Neural crest cell (in vitro differentiated cells): ENCODE results near the gene LRRC36. TPM values are rescaled to one million over a fixed set of nuclear protein-coding genes. Genes with fewer than 3 reads are reported as not detected.
A peak's percentile ranks its signal among the peaks of the same experiment; 100 is the strongest.

Source experiments
- DNase-seq: peaks from one replicate; pipeline ENCODE4 v3.0.0; 2021; ENCODE audit warnings: low read depth, mixed read lengths, low spot score
- H3K27ac Mint-ChIP-seq: one replicate; pipeline ENCODE4 v1.8.0; 2021; ENCODE audit warnings: mild to moderate bottlenecking, mixed read lengths; ENCODE audit not compliant: unreplicated experiment
- H3K27me3 Mint-ChIP-seq: 2 replicates; pipeline ENCODE4 v1.8.0; 2021; ENCODE audit warnings: low read depth, mild to moderate bottlenecking, mixed read lengths
- H3K36me3 Mint-ChIP-seq: 2 replicates; pipeline ENCODE4 v1.8.0; 2021; ENCODE audit warnings: low read depth, mild to moderate bottlenecking, mixed read lengths
- H3K4me1 Mint-ChIP-seq: 2 replicates; pipeline ENCODE4 v1.8.0; 2021; ENCODE audit warnings: mixed read lengths
- H3K4me3 Mint-ChIP-seq: one replicate; pipeline ENCODE4 v1.8.0; 2021; ENCODE audit warnings: mild to moderate bottlenecking, mixed read lengths
- H3K9me3 Mint-ChIP-seq: 2 replicates; pipeline ENCODE4 v1.8.0; 2021; ENCODE audit warnings: mixed read lengths
- CTCF ChIP-seq: fragments of 200-600 bp; sonication (generic); conservative IDR thresholded peaks from 2 replicates; pipeline ENCODE4 v1.5.0; 2021; ENCODE audit warnings: antibody characterized with exemption, mild to moderate bottlenecking
- total RNA-seq: library from RNA; stranded (reverse); gene quantifications from 2 replicates; pipeline ENCODE4 v1.2.1, GENCODE V29; 2021

Gene LRRC36
- total RNA-seq, 1 donor from 2014 or later, result 0.21 TPM

DNA sequence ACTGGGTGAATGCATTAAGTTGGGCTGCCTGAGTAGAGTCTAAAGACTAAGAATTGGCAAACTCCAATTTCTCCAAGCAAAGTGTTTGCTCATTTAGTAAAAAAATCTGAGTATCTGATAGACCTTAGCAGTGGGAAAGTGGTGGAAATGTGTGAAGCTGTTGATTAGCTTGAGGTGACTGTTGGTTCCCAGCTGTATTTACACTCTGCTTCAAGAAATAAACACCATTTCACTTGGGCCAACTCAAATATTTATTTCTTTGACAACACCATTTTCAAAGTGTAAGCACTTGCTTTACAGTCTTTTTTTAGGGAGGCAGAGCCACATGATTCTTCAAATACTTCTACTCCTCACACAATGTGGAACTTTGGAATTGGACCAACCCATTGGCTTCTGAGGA is 8.8 kb upstream of the LRRC36 start:
- H3K9me3 Mint-ChIP-seq, result no peaks in the 10 kb centered on the region
- H3K27ac Mint-ChIP-seq, result no peak overlapping the region
- no peaks in the 10 kb centered on the region for H3K36me3 Mint-ChIP-seq
- no peak overlapping the region for H3K4me3 Mint-ChIP-seq
- H3K4me1 Mint-ChIP-seq, result no peaks in the 10 kb centered on the region
- TF ChIP-seq CTCF, result no peak
- peaks cover 54% of the 10 kb centered on the region for H3K27me3 Mint-ChIP-seq
- DNase-seq, result no peak

- Mint-ChIP-seq H3K27me3 (peaks cover 68% of the 10 kb centered on the region), H3K4me1 (peaks cover 9% of the 10 kb centered on the region), H3K4me3 (peak overlapping the region; percentile 86), H3K27ac (peak overlapping the region; percentile 31), H3K9me3 (no peaks in the 10 kb centered on the region), H3K36me3 (no peaks in the 10 kb centered on the region)
- no peak for TF ChIP-seq CTCF
- no peak for DNase-seq
These were observed 522 bp upstream of the LRRC36 start for GRCh38 chr16:67326115-67326471.

DNA sequence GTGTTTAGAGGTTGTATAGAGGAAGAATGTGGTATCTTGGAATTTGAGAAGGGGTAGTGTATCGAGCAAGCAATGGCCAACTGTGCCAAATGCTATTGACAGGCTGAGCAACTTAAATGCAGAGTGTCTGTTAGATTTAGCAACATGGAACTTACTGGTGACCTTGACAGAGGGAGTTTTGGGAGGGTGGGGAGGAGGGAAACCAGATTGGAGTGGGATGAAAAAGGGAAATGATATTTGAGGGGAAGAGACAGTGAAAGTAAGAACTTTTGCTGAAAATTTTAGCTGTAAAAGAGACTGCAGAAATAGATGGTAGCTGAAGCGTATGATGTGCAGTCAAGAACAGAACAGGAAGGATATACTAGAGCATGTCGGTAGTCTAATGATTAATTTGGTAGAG is 1.1 kb downstream of the LRRC36 start:
- no peak overlapping the region for H3K4me3 Mint-ChIP-seq
- no peaks in the 10 kb centered on the region for H3K36me3 Mint-ChIP-seq
- peaks cover 9% of the 10 kb centered on the region for H3K4me1 Mint-ChIP-seq
- peaks cover 60% of the 10 kb centered on the region for H3K27me3 Mint-ChIP-seq
- no peak for DNase-seq
- no peak overlapping the region for H3K27ac Mint-ChIP-seq
- no peak for TF ChIP-seq CTCF
- H3K9me3 Mint-ChIP-seq, result no peaks in the 10 kb centered on the region

GRCh38 chr16:67329901-67330300 is 3.3 kb downstream of the LRRC36 start:
- DNase-seq, result no peak
- peaks cover 43% of the 10 kb centered on the region for H3K27me3 Mint-ChIP-seq
- TF ChIP-seq CTCF, result no peak
- no peaks in the 10 kb centered on the region for H3K9me3 Mint-ChIP-seq
- peaks cover 9% of the 10 kb centered on the region for H3K4me1 Mint-ChIP-seq
- H3K27ac Mint-ChIP-seq, result no peak overlapping the region
- H3K4me3 Mint-ChIP-seq, result no peak overlapping the region
- H3K36me3 Mint-ChIP-seq, result no peaks in the 10 kb centered on the region

DNA sequence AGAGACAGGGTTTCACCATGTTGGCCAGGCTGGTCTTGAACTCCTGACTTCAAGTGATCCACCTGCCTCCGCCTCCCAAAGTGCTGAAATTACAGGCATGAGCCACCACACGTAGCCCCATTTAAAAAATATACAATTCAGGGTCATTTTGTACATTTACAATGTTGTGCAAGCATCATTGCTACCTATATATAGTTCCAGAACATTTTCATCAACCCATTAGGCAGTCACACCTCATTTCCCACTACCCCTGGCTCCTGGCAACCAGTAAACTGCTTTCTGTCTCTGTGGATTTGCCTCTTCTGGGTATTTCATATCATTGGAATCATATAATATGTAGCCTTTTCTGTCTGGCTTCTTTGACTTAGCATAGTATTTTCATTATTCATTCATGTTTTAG is 6.7 kb downstream of the LRRC36 start:
- DNase-seq, result no peak
- H3K36me3 Mint-ChIP-seq, result no peaks in the 10 kb centered on the region

More for the DNA sequence above, 6.7 kb downstream of the LRRC36 start:
- Mint-ChIP-seq H3K27me3 (peaks cover 26% of the 10 kb centered on the region), H3K4me1 (no peaks in the 10 kb centered on the region), H3K4me3 (no peak overlapping the region), H3K9me3 (no peaks in the 10 kb centered on the region), H3K27ac (no peak overlapping the region)
- no peak for TF ChIP-seq CTCF
